GM13976 (cell line): ENCODE measurements around the gene SLC34A2.

Source experiments
- DNase-seq: peaks from one replicate; pipeline ENCODE4 v3.0.0; 2012; ENCODE audit warnings: low spot score
- in situ Hi-C: fragments of 300-500 bp; cut with MboI; formaldehyde crosslinking; loops from one replicate; pipeline ENCODE4 v1.12.0; 2022; ENCODE audit warnings: low sequenced_read_pairs, mixed read lengths, inconsistent platforms; ENCODE audit not compliant: unreplicated experiment
- TF ChIP-seq, protein P1 (sequence below): IDR thresholded peaks from 2 replicates; pipeline ENCODE4 v1.5.1; 2012; ENCODE audit warnings: borderline replicate concordance, mild to moderate bottlenecking; ENCODE audit not compliant: insufficient read depth; ENCODE audit errors: extremely low read depth, missing control alignments, control extremely low read depth

Gene SLC34A2

DNA sequence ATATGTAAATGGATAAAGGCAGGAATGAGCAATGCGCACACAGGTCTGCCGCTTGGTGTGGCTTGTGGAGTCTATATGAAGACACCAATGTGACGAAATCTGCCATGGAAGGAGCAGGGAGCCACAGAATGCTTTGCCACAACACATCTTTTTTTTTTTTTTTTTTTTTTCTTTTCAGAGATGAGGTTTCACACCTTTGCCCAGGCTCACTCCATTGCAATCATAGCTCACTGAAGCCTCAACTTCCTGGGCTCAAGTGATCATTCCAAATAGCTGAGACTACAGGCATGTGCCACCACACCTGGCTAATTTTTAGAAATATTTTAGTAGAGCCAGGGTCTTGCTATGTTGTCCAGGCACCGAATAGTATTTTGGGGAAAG is 17.4 kb upstream of the SLC34A2 start:
- TF ChIP-seq, protein P1, sequence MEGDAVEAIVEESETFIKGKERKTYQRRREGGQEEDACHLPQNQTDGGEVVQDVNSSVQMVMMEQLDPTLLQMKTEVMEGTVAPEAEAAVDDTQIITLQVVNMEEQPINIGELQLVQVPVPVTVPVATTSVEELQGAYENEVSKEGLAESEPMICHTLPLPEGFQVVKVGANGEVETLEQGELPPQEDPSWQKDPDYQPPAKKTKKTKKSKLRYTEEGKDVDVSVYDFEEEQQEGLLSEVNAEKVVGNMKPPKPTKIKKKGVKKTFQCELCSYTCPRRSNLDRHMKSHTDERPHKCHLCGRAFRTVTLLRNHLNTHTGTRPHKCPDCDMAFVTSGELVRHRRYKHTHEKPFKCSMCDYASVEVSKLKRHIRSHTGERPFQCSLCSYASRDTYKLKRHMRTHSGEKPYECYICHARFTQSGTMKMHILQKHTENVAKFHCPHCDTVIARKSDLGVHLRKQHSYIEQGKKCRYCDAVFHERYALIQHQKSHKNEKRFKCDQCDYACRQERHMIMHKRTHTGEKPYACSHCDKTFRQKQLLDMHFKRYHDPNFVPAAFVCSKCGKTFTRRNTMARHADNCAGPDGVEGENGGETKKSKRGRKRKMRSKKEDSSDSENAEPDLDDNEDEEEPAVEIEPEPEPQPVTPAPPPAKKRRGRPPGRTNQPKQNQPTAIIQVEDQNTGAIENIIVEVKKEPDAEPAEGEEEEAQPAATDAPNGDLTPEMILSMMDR, result no peak

DNA sequence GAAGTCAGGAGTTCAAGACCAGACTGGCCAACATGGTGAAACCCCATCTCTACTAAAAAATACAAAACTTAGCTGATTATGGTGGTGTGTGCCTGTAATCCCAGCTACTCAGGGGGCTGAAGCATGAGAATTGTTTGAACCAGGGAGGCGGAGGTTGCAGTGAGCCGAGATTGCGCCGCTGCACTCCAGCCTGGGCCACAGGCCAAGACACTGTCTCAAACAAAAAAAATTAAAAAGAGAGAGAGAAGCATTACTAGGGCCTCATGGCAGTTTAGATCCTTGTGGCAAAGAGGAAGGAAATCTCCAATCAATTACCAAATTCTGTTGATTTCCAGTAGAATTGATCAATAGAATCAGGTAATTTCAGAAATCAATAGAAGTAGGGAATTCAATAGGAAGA is 16.8 kb upstream of the SLC34A2 start:
- no peak for DNase-seq
- TF ChIP-seq, protein P1, result no peak
- in situ Hi-C loops, result no loop called here

More for the DNA sequence above, 17.4 kb upstream of the SLC34A2 start:
- in situ Hi-C loops, result no loop called here
- DNase-seq, result no peak

DNA sequence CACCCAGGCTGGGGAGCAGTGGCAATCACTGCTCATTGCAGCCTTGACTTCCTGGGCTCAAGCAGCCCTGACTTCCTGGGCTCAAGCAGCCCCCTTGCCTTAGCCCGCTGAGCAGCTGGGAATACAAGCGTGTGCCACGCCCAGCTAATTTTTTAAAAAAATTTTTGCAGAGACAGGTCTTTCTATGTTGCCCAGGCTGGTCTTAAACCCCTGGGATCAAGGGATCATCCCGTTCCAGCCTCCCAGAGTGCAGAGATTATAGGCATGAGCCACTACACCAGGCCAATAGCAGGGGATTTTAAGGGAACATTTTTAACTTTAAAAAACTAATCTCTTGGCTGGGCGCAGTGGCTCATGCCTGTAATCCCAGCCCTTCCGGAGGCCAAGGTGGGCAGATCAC is 5.3 kb upstream of the SLC34A2 start:
- TF ChIP-seq, protein P1, result no peak
- in situ Hi-C loops, result no loop called here
- DNase-seq, result no peak

DNA sequence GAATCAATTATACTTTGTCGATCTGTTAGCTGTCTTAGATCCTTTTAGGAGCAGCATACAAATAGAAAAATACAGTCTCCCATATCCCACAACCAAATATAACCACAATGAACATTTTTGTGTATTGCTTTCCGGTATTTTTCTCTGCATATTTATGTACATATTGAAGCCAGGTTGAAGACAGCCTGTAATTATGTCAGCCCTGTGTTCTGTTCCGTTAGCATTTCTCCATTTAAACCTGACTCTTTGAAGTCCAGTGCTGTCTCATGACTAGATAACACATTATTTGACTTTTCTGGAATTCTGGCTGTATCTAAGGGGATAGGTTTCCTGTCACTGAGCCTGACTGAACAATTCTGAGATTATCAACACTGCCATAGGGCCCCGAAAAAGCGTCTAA is 4.0 kb upstream of the SLC34A2 start:
- in situ Hi-C loops, result no loop called here
- TF ChIP-seq, protein P1, result no peak
- no peak for DNase-seq

DNA sequence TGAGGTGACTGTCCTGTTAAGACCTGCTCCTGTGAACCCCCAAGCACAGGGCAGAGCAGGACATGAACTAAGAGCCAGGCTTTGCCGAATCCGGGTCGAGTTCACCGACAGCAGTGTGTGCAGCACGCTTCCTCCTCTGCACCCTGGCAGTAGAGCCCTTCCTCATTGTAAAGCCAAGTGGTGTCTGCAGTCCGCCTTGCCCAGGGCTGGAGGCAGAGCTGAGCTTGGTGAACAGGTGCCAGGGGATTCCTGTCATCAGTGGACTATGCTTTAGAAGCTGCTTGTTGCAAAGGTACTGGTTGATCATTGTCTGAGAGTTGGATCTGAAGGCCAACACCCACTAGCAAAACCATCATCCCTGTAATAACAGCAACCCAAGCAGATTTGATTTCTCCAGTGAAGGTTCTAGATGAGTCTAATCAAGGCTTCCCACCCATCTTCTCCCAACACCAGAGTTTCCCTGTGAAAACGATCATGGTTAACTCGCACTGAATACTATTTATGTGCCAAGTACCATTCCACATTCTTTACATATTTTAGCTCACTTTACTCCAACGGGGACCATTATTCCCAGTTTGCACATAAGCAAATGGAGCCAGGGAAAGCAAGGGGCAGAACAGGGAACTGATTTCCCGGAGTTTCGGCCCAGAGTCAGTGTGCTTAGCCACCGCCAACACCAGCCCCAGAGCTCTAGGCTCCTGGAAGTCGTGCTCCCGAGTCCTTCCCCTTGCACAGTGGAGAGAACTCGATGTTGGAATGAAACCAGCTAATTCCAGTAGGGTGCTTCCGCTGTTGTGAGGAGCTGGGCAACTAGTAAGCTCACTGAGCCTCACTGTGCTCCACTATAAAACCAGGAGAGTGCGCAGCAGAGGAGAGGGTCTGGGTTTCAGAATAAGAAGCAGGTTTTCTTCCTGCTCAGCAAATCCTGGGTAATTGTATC is 1.4 kb upstream of the SLC34A2 start:
- no peak for DNase-seq
- in situ Hi-C loops, result no loop called here
- TF ChIP-seq, protein P1, result no peak

DNA sequence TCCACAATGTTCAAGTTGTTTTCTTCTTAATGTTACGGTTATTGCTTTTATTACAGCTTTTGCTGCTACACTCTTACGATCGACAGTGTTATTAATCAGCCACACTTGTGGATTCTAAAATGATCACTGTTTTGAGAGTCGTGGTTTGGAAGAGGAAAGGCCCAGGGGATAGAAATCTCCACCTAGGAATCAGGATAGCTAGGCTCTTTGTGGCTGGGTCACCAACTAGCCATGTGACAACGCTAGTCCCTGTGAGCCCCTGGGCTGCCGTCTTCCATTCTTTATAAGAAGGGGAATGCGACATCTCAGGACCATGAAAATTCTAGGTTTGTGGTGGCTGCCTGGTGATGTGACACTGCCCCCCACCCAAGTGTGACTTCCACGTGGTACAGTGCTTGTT is 380 bp downstream of the SLC34A2 start:
- in situ Hi-C loops, result no loop called here
- DNase-seq, result no peak
- TF ChIP-seq, protein P1, result no peak
